ENCODE results near the gene UQCC3.

UQCC3 gene

GRCh38 chr11:62719302-62719978 lies 48.0 kb downstream of the UQCC3 start:
- H3K9me3 Mint-ChIP-seq, result no peaks in the 10 kb centered on the region
- H3K36me3 Mint-ChIP-seq, result peaks cover 82% of the 10 kb centered on the region
- peaks cover 17% of the 10 kb centered on the region for H3K4me1 Mint-ChIP-seq
- ATAC-seq, result no peak
- no peaks in the 10 kb centered on the region for H3K27me3 Mint-ChIP-seq
- H3K4me3 Mint-ChIP-seq, result no peak overlapping the region
- no peak overlapping the region for H3K27ac Mint-ChIP-seq

DNA sequence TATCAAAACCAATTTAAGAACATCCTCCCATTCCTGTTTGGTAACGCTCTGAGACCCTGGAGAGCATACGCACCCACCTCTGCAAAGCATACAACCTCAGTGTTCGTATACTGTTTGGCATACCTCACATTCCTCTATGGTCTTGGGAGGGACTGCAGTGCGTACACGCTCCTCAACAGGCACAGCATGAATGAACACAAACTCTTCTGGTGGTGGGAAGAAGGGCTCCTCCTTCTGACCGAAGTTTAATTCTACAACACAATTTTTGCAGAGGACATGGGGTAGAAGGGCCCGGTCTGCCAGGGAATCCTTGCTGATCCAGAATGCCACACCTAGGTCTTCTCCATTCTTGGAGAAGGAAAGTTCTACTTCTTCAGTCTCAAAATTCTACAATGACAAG lies 50.5 kb downstream of the UQCC3 start:
- peaks cover 72% of the 10 kb centered on the region for H3K36me3 Mint-ChIP-seq
- no peaks in the 10 kb centered on the region for H3K9me3 Mint-ChIP-seq
- no peak overlapping the region for H3K4me3 Mint-ChIP-seq
- no peak for ATAC-seq
- no peak overlapping the region for H3K27ac Mint-ChIP-seq
- H3K4me1 Mint-ChIP-seq, result peaks cover 27% of the 10 kb centered on the region
- no peaks in the 10 kb centered on the region for H3K27me3 Mint-ChIP-seq

Measured in stimulated activated memory B cell treated with anti-CD40 and anti-IgM and Interleukin-4, amounts not matched to agents 10 μg/mL and 1 μg/mL and 100 μg/mL, for 72 hours (primary cell).